NK-92 treated with Interleukin-12 subunit alpha and Interleukin-12 subunit beta, amount 100 ng/mL, for 24 hours (cell line): ENCODE results near the gene PAX8.

Experiments
- DNase-seq: peaks from one replicate; lab custom pipeline; 2025; lab: John Stamatoyannopoulos, UW

The PAX8 gene

GRCh38 chr2:113182471-113183260 lies 96.1 kb downstream of the PAX8 start:
- DNase-seq, result no peak

- no peak for DNase-seq
These were observed 97.3 kb downstream of the PAX8 start for GRCh38 chr2:113181258-113182051.

GRCh38 chr2:113180131-113180946 lies 98.4 kb downstream of the PAX8 start:
- no peak for DNase-seq

- no peak for DNase-seq
These were observed 99.2 kb downstream of the PAX8 start for GRCh38 chr2:113179446-113180045.

GRCh38 chr2:113178891-113179290 lies 99.8 kb downstream of the PAX8 start:
- peak; percentile 36 for DNase-seq

GRCh38 chr2:113178069-113178746 lies 100.5 kb downstream of the PAX8 start:
- no peak for DNase-seq

- DNase-seq, result no peak
These were observed 101.9 kb downstream of the PAX8 start for GRCh38 chr2:113176696-113177355.

- peak; percentile 24 for DNase-seq
These were observed 102.7 kb downstream of the PAX8 start for GRCh38 chr2:113175736-113176695.

- peak; percentile 73 for DNase-seq
These were observed 103.6 kb downstream of the PAX8 start for GRCh38 chr2:113175042-113175628.

GRCh38 chr2:113174376-113174750 lies 104.4 kb downstream of the PAX8 start:
- peak; percentile 51 for DNase-seq

GRCh38 chr2:113173542-113174375 lies 105.0 kb downstream of the PAX8 start, which contains the start of gene PSD4:
PSD4 (plus strand) TSS chr2:113173971; CDS start chr2:113182457, 8,486 bp downstream.
- DNase-seq, result peak; percentile 90

- no peak for DNase-seq
These were observed 105.8 kb downstream of the PAX8 start for GRCh38 chr2:113172721-113173541.

- DNase-seq, result no peak
These were observed 107.2 kb downstream of the PAX8 start for GRCh38 chr2:113171334-113172075.

- no peak for DNase-seq
These were observed 109.1 kb downstream of the PAX8 start for GRCh38 chr2:113169586-113169985.

- DNase-seq, result no peak
These were observed 109.7 kb downstream of the PAX8 start for GRCh38 chr2:113169002-113169530.

- no peak for DNase-seq
These were observed 110.8 kb downstream of the PAX8 start for GRCh38 chr2:113167962-113168340.
